ENCODE data around the gene ATP8B4.

The ATP8B4 gene

GRCh38 chr15:49888734-49889133, 230.3 kb downstream of the ATP8B4 start:
- no peak for DNase-seq

- no peak for DNase-seq
These were observed 230.7 kb downstream of the ATP8B4 start for GRCh38 chr15:49888323-49888693.

GRCh38 chr15:49887659-49888322, 231.2 kb downstream of the ATP8B4 start:
- DNase-seq: no peak

- DNase-seq: no peak
These were observed 235.9 kb downstream of the ATP8B4 start for GRCh38 chr15:49883121-49883520.

- DNase-seq: no peak
These were observed 237.2 kb downstream of the ATP8B4 start for GRCh38 chr15:49881866-49882265.

- DNase-seq: no peak
These were observed 237.6 kb downstream of the ATP8B4 start for GRCh38 chr15:49881433-49881832.

GRCh38 chr15:49877873-49878521, 241.0 kb downstream of the ATP8B4 start:
- DNase-seq: no peak

GRCh38 chr15:49877117-49877872, 241.7 kb downstream of the ATP8B4 start:
- no peak for DNase-seq

GRCh38 chr15:49876401-49877038, 242.5 kb downstream of the ATP8B4 start:
- DNase-seq: no peak

GRCh38 chr15:49875392-49875791, 243.6 kb downstream of the ATP8B4 start:
- DNase-seq: no peak

- no peak for DNase-seq
These were observed 248.6 kb downstream of the ATP8B4 start for GRCh38 chr15:49870472-49870871.

- DNase-seq: no peak
These were observed 250.7 kb downstream of the ATP8B4 start for GRCh38 chr15:49868348-49868747.

GRCh38 chr15:49865925-49866757, 252.9 kb downstream of the ATP8B4 start:
- DNase-seq: no peak

GRCh38 chr15:49864251-49864650, 254.8 kb downstream of the ATP8B4 start:
- no peak for DNase-seq

- DNase-seq: no peak
These were observed 255.4 kb downstream of the ATP8B4 start for GRCh38 chr15:49863431-49864224.

GRCh38 chr15:49860101-49860500, 258.9 kb downstream of the ATP8B4 start:
- no peak for DNase-seq

- no peak for DNase-seq
These were observed 261.2 kb downstream of the ATP8B4 start for GRCh38 chr15:49857496-49858475.

GRCh38 chr15:49855917-49856637, 263.0 kb downstream of the ATP8B4 start:
- DNase-seq: no peak

GRCh38 chr15:49852756-49853155, 266.3 kb downstream of the ATP8B4 start:
- DNase-seq: no peak

GRCh38 chr15:49848807-49849206, 270.2 kb downstream of the ATP8B4 start:
- no peak for DNase-seq

All from T-helper 2 cell (primary cell).